ENCODE measurements around the gene PPP4R3A. TPM values are rescaled to one million over a fixed set of nuclear protein-coding genes. Genes with fewer than 3 reads are reported as not detected.
"Not testable (repeated sequence)": the region's sequence is repeated elsewhere in the genome, so short reads cannot be mapped to it uniquely, and the experiment has no call there.

PPP4R3A gene
- total and polyA plus RNA-seq, 12 donors, result 28.1 to 69.2 (median 52.6) TPM

GRCh38 chr14:91453744-91454143, 56.4 kb downstream of the PPP4R3A start:
- Histone ChIP-seq H3K27ac (no peak overlapping the region), H3K9me3 (replicated peaks in 1 of 3) (no peaks in the 10 kb centered on the region), H3K4me1 (replicated peaks in 1 of 2) (no peaks in the 10 kb centered on the region), H3K27me3 (no peaks in the 10 kb centered on the region), H3K4me3 (no peak overlapping the region), H3K36me3 (replicated peaks in 1 of 2) (peaks cover 0 to 32% of the 10 kb centered on the region in 2 donors)
- no peak for TF ChIP-seq POLR2A (IDR thresholded peaks at IDR 0.05)
- no peak for TF ChIP-seq CTCF (IDR thresholded peaks at IDR 0.05)
- intact Hi-C loops (cut with DNase I), result no loop called here
- no peak for DNase-seq
- 83 to 92% (median 89%) methylated on average over 4 to 5 of the region's 5 CpGs for WGBS, 4 donors

GRCh38 chr14:91444335-91445020, 65.6 kb downstream of the PPP4R3A start:
- H3K4me3 ChIP-seq, result no peak overlapping the region
- 75 to 86% (median 82%) methylated on average over 6 of the region's 6 CpGs for WGBS, 4 donors
- intact Hi-C loops (cut with DNase I), result no loop called here
- TF ChIP-seq POLR2A (IDR thresholded peaks at IDR 0.05) (no peak), CTCF (IDR thresholded peaks at IDR 0.05) (no peak)
- no peaks in the 10 kb centered on the region for H3K4me1 ChIP-seq (replicated peaks in 1 of 2)
- H3K27me3 ChIP-seq, result no peaks in the 10 kb centered on the region
- H3K27ac ChIP-seq, result no peak overlapping the region
- DNase-seq, result no peak
- no peaks in the 10 kb centered on the region for H3K36me3 ChIP-seq (replicated peaks in 1 of 2)
- H3K9me3 ChIP-seq (replicated peaks in 1 of 3), result no peaks in the 10 kb centered on the region

GRCh38 chr14:91439345-91439744, 70.8 kb downstream of the PPP4R3A start:
- Histone ChIP-seq H3K27ac (no peak overlapping the region), H3K4me1 (replicated peaks in 1 of 2) (no peaks in the 10 kb centered on the region), H3K27me3 (no peaks in the 10 kb centered on the region), H3K9me3 (replicated peaks in 1 of 3) (no peaks in the 10 kb centered on the region), H3K36me3 (replicated peaks in 1 of 2) (no peaks in the 10 kb centered on the region), H3K4me3 (no peak overlapping the region)
- 74 to 83% (median 76%) methylated on average over 1 of the region's 1 CpG; no CpG with 5 or more reads in 1 of the 4 donors for WGBS, 4 donors
- intact Hi-C loops (cut with DNase I), result no loop called here
- TF ChIP-seq CTCF (IDR thresholded peaks at IDR 0.05) (no peak), POLR2A (IDR thresholded peaks at IDR 0.05) (no peak)
- no peak for DNase-seq

- H3K27me3 ChIP-seq, result no peaks in the 10 kb centered on the region
- no peaks in the 10 kb centered on the region for H3K9me3 ChIP-seq (replicated peaks in 1 of 3)
- TF ChIP-seq CTCF (IDR thresholded peaks at IDR 0.05), result no peak
- TF ChIP-seq POLR2A (IDR thresholded peaks at IDR 0.05), result no peak
- no peaks in the 10 kb centered on the region for H3K4me1 ChIP-seq (replicated peaks in 1 of 2)
- no peak for DNase-seq
- intact Hi-C loops (cut with DNase I), result no loop called here
- H3K27ac ChIP-seq, result no peak overlapping the region
- no peaks in the 10 kb centered on the region for H3K36me3 ChIP-seq (replicated peaks in 1 of 2)
- H3K4me3 ChIP-seq, result no peak overlapping the region
Observed at GRCh38 chr14:91438845-91439244, 71.3 kb downstream of the PPP4R3A start.

- WGBS, 4 donors, result 81 to 89% (median 83%) methylated on average over 15 to 16 of the region's 16 CpGs
- H3K9me3 ChIP-seq (replicated peaks in 1 of 3); H3K27ac ChIP-seq; H3K4me3 ChIP-seq; H3K4me1 ChIP-seq (replicated peaks in 1 of 2); H3K27me3 ChIP-seq; intact Hi-C loops (cut with DNase I); DNase-seq; H3K36me3 ChIP-seq (replicated peaks in 1 of 2): not testable (repeated sequence)
Observed at GRCh38 chr14:91436266-91436665, 73.8 kb downstream of the PPP4R3A start.

Data from adrenal gland (tissue), 12 donors.